A549 (cell line): Measurements from ENCODE around the gene ENPEP. TPM values are rescaled to one million over a fixed set of nuclear protein-coding genes. Genes with fewer than 3 reads are reported as not detected.

Source experiments
- ATAC-seq, 2 experiments: fragments of 200-7000 bp in 1 of 2; fragments of >200 bp in 1 of 2; cut with Nextera tagmentation in 1 of 2; cut with Tn5 transposase in 1 of 2; 3 replicates each; pipeline versions ENCODE4 v1.8.0 to v1.9.1; 2018 to 2020; ENCODE audit warnings: mild to moderate bottlenecking in 1 of 2, moderate library complexity in 1 of 2
- CTCF ChIA-PET: fragments of 300-600 bp; sonication (Branson Sonifier 250); formaldehyde crosslinking; extraction: SDS; loops from one replicate; lab custom pipeline; 2021; ENCODE audit warnings: antibody characterized with exemption, inconsistent platforms; lab: Yijun Ruan, JAX
- POLR2A ChIA-PET: fragments of 350-600 bp; formaldehyde crosslinking; extraction: SDS; loops from one replicate; lab custom pipeline; 2021; ENCODE audit warnings: antibody characterized with exemption, inconsistent platforms; lab: Yijun Ruan, JAX
- DNase-seq, 2 experiments: peaks; one replicate each; pipeline versions ENCODE4 v3.0.0 to v3.0.0-alpha.2; 2011 to 2016; ENCODE audit warnings: low read depth in 1 of 2, low spot score in 1 of 2
- FAIRE-seq: peaks from 2 replicates; lab custom pipeline; 2011; peaks lifted over from hg19 to GRCh38; lab: Jason Lieb, UNC
- H3K27ac ChIP-seq, 2 experiments: fragments of >200 bp; sonication (Bioruptor Twin); formaldehyde crosslinking; 3 replicates each; pipeline ENCODE4 v1.5.1; 2016 to 2017
- H3K4me1 ChIP-seq: fragments of >200 bp; sonication (Bioruptor Twin); formaldehyde crosslinking; 3 replicates; pipeline ENCODE4 v1.6.1; 2016
- H3K4me2 ChIP-seq: fragments of >200 bp; sonication (Bioruptor Twin); formaldehyde crosslinking; 3 replicates; pipeline ENCODE4 v1.6.1; 2016
- H3K4me3 ChIP-seq: fragments of >200 bp; sonication (Bioruptor Twin); formaldehyde crosslinking; 3 replicates; pipeline ENCODE4 v1.5.1; 2016
- H3K9me3 ChIP-seq: fragments of >200 bp; sonication (Bioruptor Twin); formaldehyde crosslinking; 3 replicates; pipeline ENCODE4 v1.6.1; 2016
- ATOH8 ChIP-seq: fragments of 250-450 bp; sonication (Bioruptor Pico); IDR thresholded peaks from 2 replicates; pipeline ENCODE4 v1.5.0; 2020; ENCODE audit warnings: low read depth, mild to moderate bottlenecking, moderate library complexity
- BCL3 ChIP-seq: fragments of >200 bp; sonication (Bioruptor Twin); formaldehyde crosslinking; IDR thresholded peaks from 3 replicates; pipeline ENCODE4 v1.6.1; 2016
- BHLHE40 ChIP-seq: IDR thresholded peaks from 2 replicates; pipeline ENCODE4 v1.6.1; 2012; ENCODE audit warnings: low read depth, low read length, inconsistent platforms
- CBX2 ChIP-seq: fragments of 200-600 bp; sonication (generic); IDR thresholded peaks from 2 replicates; pipeline ENCODE4 v1.6.1; 2016; ENCODE audit warnings: low read depth, mild to moderate bottlenecking, borderline replicate concordance
- CEBPB ChIP-seq, 2 experiments: fragments of >200 bp in 1 of 2; sonication (Bioruptor Twin) in 1 of 2; formaldehyde crosslinking in 1 of 2; IDR thresholded peaks; 2 replicates each; pipeline ENCODE4 v1.6.1; 2012 to 2016
- CHD2 ChIP-seq: fragments of 150-350 bp; IDR thresholded peaks from 2 replicates; pipeline ENCODE4 v1.6.1; 2014; ENCODE audit warnings: low read length; ENCODE audit not compliant: partially characterized antibody
- EHF ChIP-seq: fragments of 250-450 bp; sonication (Bioruptor Pico); IDR thresholded peaks from 2 replicates; pipeline ENCODE4 v1.5.0; 2020; ENCODE audit warnings: mild to moderate bottlenecking
- EHMT2 ChIP-seq: fragments of 200-600 bp; sonication (generic); IDR thresholded peaks from 2 replicates; pipeline ENCODE4 v1.6.1; 2016; ENCODE audit warnings: antibody characterized with exemption, low read depth, mild to moderate bottlenecking, moderate library complexity
- EP300 ChIP-seq, 2 experiments: fragments of >200 bp; sonication (Bioruptor Twin); formaldehyde crosslinking; IDR thresholded peaks; 2 replicates in 1 of 2; 3 replicates in 1 of 2; pipeline ENCODE4 v1.6.1; 2016 to 2017
- FOXS1 ChIP-seq: fragments of 250-450 bp; sonication (Bioruptor Pico); IDR thresholded peaks from 2 replicates; pipeline ENCODE4 v1.5.0; 2020; ENCODE audit warnings: mild to moderate bottlenecking, moderate library complexity
- HDAC2 ChIP-seq: fragments of 200-600 bp; sonication (generic); IDR thresholded peaks from 2 replicates; pipeline ENCODE4 v1.6.1; 2016
- HES2 ChIP-seq: fragments of >200 bp; sonication (Bioruptor Twin); formaldehyde crosslinking; IDR thresholded peaks from 2 replicates; pipeline ENCODE4 v1.6.1; 2016
- HEYL ChIP-seq: fragments of 250-450 bp; sonication (Bioruptor Pico); IDR thresholded peaks from 2 replicates; pipeline ENCODE4 v1.8.0; 2021; ENCODE audit warnings: mild to moderate bottlenecking, moderate library complexity
- HOXA7 ChIP-seq: fragments of 250-450 bp; sonication (Bioruptor Pico); IDR thresholded peaks from 2 replicates; pipeline ENCODE4 v1.5.0; 2020; ENCODE audit warnings: mild to moderate bottlenecking, moderate library complexity
- HOXB13 ChIP-seq: fragments of 250-450 bp; sonication (Bioruptor Pico); IDR thresholded peaks from 2 replicates; pipeline ENCODE4 v1.5.0; 2020; ENCODE audit warnings: low read depth, mild to moderate bottlenecking, moderate library complexity
- HOXB5 ChIP-seq: fragments of 250-450 bp; sonication (Bioruptor Pico); IDR thresholded peaks from 2 replicates; pipeline ENCODE4 v1.5.0; 2020; ENCODE audit warnings: mild to moderate bottlenecking, moderate library complexity
- KDM5A ChIP-seq: fragments of 200-600 bp; sonication (generic); IDR thresholded peaks from 2 replicates; pipeline ENCODE4 v1.6.1; 2016; ENCODE audit warnings: antibody characterized with exemption, mild to moderate bottlenecking
- MAZ ChIP-seq: fragments of 150-350 bp; IDR thresholded peaks from 2 replicates; pipeline ENCODE4 v1.6.1; 2014; ENCODE audit warnings: antibody characterized with exemption, low read depth, low read length, borderline replicate concordance
- MYC ChIP-seq: IDR thresholded peaks from 2 replicates; pipeline ENCODE4 v1.6.1; 2012; ENCODE audit warnings: mild to moderate bottlenecking, inconsistent platforms, low read length, improper control_type of control experiment, borderline replicate concordance
- NPAS2 ChIP-seq: fragments of 250-450 bp; sonication (Bioruptor Pico); IDR thresholded peaks from 2 replicates; pipeline ENCODE4 v1.8.0; 2022; ENCODE audit warnings: mild to moderate bottlenecking, moderate library complexity, borderline replicate concordance
- NR3C1 ChIP-seq: fragments of >200 bp; sonication (Bioruptor Twin); formaldehyde crosslinking; IDR thresholded peaks from 3 replicates; pipeline ENCODE4 v1.6.1; 2017
- POLR2A ChIP-seq: IDR thresholded peaks from 2 replicates; pipeline ENCODE4 v1.6.1; 2012; ENCODE audit warnings: mild to moderate bottlenecking, low read length
- RCOR1 ChIP-seq: fragments of 150-350 bp; IDR thresholded peaks from 2 replicates; pipeline ENCODE4 v1.6.1; 2014; ENCODE audit warnings: antibody characterized with exemption, low read length, low read depth
- RFX5 ChIP-seq: fragments of 450-650 bp; IDR thresholded peaks from 2 replicates; pipeline ENCODE4 v1.7.1; 2014; ENCODE audit warnings: antibody characterized with exemption, mild to moderate bottlenecking, moderate library complexity
- SMC3 ChIP-seq: fragments of >200 bp; sonication (Bioruptor Twin); formaldehyde crosslinking; IDR thresholded peaks from 3 replicates; pipeline ENCODE4 v1.6.1; 2018; ENCODE audit warnings: inconsistent platforms
- SREBF2 ChIP-seq: fragments of 450-650 bp; IDR thresholded peaks from 2 replicates; pipeline ENCODE4 v1.6.1; 2014; ENCODE audit warnings: mild to moderate bottlenecking, moderate library complexity
- TP53 ChIP-seq: fragments of 250-450 bp; sonication (Bioruptor Pico); IDR thresholded peaks from 2 replicates; pipeline ENCODE4 v1.5.0; 2021; ENCODE audit warnings: mild to moderate bottlenecking, moderate library complexity
- USF2 ChIP-seq: fragments of 450-650 bp; IDR thresholded peaks from 2 replicates; pipeline ENCODE4 v1.6.1; 2014; ENCODE audit warnings: antibody characterized with exemption
- ZC3H11A ChIP-seq: fragments of 450-650 bp; IDR thresholded peaks from 2 replicates; pipeline ENCODE4 v1.6.1; 2014; ENCODE audit warnings: antibody characterized with exemption, mild to moderate bottlenecking
- ZNF302 ChIP-seq: fragments of 250-450 bp; sonication (Bioruptor Pico); IDR thresholded peaks from 2 replicates; pipeline ENCODE4 v1.9.0; 2021; ENCODE audit warnings: inconsistent platforms, mild to moderate bottlenecking, moderate library complexity
- ZSCAN20 ChIP-seq: fragments of 250-450 bp; sonication (Bioruptor Pico); IDR thresholded peaks from 2 replicates; pipeline ENCODE4 v1.8.0; 2022; ENCODE audit warnings: mild to moderate bottlenecking, moderate library complexity
- WGBS: methylation state at CpG from one replicate; pipeline ENCODE4 v1.1.6; 2017; ENCODE audit errors: missing lambda C conversion rate; 5-methylcytosine and 5-hydroxymethylcytosine counted together
- polyA plus RNA-seq, 4 experiments: library from polyadenylated mRNA; depleted of rRNA in 3 of 4; stranded (reverse); fragments of >200 nt; fragmentation: RNase III in 1 of 4; extraction: RNeasy Plus Mini Kit Qiagen cat#74134 plus additional on column Dnase treatment in 1 of 4; gene quantifications; 2 replicates in 3 of 4; 3 replicates in 1 of 4; pipeline ENCODE4 v1.2.3, GENCODE V29; 2011 to 2017
- TF ChIP-seq, protein P1 (sequence below): fragments of 250-450 bp; sonication (Bioruptor Pico); IDR thresholded peaks from 2 replicates; pipeline ENCODE4 v1.5.0; 2021; ENCODE audit warnings: mild to moderate bottlenecking, moderate library complexity, borderline replicate concordance
- TF ChIP-seq, protein P2 (sequence below): IDR thresholded peaks from 2 replicates; pipeline ENCODE4 v1.6.1; 2012
- TF ChIP-seq, protein P3 (sequence below): IDR thresholded peaks from 2 replicates; pipeline ENCODE4 v1.6.1; 2012

ENPEP gene
- polyA plus RNA-seq, 2 of the 4 experiments (the other 2 are of a cell fraction), result 0.12 to 0.62 TPM

DNA sequence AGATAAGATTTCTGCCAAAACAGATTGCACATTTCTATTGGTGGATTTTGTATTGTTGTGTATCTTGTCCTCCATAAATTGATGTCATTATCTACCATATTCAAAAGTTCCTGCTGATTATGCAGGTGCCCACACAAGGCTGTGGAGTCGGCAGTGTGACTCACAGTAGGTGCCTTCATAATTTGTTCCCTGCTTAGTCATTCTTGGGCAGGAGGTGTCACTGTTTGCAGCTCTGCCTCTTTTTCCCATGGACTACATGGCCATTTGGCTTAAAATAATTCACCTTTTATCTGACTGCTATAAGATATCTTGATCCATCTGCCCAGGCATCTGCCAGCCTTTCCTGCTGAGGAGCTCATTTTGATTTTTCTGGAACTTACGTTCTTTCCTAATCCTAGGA is 33.6 kb upstream of the ENPEP start:
- WGBS, result 45% methylated on average over 2 of the region's 2 CpGs
- H3K27ac ChIP-seq, result no peak overlapping the region
- FAIRE-seq, result no peak
- no peak overlapping the region for H3K4me3 ChIP-seq
- TF ChIP-seq FOXS1 (CRISPR knock-in tag), result no peak
- TF ChIP-seq ZSCAN20 (CRISPR knock-in tag), result no peak
- TF ChIP-seq HDAC2, result no peak
- TF ChIP-seq POLR2A, result no peak
- no peak for TF ChIP-seq HES2
- TF ChIP-seq HOXA7, result no peak
- TF ChIP-seq CBX2, result no peak
- no peak for TF ChIP-seq NR3C1
- no peak for TF ChIP-seq CHD2
- no peak for TF ChIP-seq EP300 (IDR thresholded peaks at IDR 0.05)
- no peak for TF ChIP-seq KDM5A
- no peak for TF ChIP-seq RCOR1
- no peak for TF ChIP-seq MAZ
- TF ChIP-seq, protein P1, sequence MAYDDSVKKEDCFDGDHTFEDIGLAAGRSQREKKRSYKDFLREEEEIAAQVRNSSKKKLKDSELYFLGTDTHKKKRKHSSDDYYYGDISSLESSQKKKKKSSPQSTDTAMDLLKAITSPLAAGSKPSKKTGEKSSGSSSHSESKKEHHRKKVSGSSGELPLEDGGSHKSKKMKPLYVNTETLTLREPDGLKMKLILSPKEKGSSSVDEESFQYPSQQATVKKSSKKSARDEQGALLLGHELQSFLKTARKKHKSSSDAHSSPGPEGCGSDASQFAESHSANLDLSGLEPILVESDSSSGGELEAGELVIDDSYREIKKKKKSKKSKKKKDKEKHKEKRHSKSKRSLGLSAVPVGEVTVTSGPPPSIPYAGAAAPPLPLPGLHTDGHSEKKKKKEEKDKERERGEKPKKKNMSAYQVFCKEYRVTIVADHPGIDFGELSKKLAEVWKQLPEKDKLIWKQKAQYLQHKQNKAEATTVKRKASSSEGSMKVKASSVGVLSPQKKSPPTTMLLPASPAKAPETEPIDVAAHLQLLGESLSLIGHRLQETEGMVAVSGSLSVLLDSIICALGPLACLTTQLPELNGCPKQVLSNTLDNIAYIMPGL (CRISPR knock-in tag), result no peak
- TF ChIP-seq ZC3H11A, result no peak
- no peak for TF ChIP-seq BHLHE40
- no peak for TF ChIP-seq SREBF2
- TF ChIP-seq EHF (CRISPR knock-in tag), result no peak
- no peak for TF ChIP-seq USF2
- no peak for TF ChIP-seq CEBPB (IDR thresholded peaks at IDR 0.05)
- POLR2A ChIA-PET, result no interaction called here
- no peak for ATAC-seq
- DNase-seq, result no peak
- no peak overlapping the region for H3K4me2 ChIP-seq
- H3K4me1 ChIP-seq, result no peaks in the 10 kb centered on the region
- H3K9me3 ChIP-seq, result no peaks in the 10 kb centered on the region
- CTCF ChIA-PET, result no interaction called here

- H3K4me1 ChIP-seq, result no peaks in the 10 kb centered on the region
- H3K4me3 ChIP-seq, result no peak overlapping the region
- H3K9me3 ChIP-seq, result no peaks in the 10 kb centered on the region
- no peak overlapping the region for H3K4me2 ChIP-seq
- TF ChIP-seq RFX5 (no peak), KDM5A (no peak), EHMT2 (no peak), NPAS2 (no peak), BHLHE40 (no peak), HOXB5 (CRISPR knock-in tag) (no peak), HEYL (CRISPR knock-in tag) (no peak)
- POLR2A ChIA-PET, result no interaction called here
- ATAC-seq (no peak), DNase-seq (no peak), FAIRE-seq (no peak)
- CTCF ChIA-PET, result no interaction called here
- H3K27ac ChIP-seq, result no peak overlapping the region
- 76% methylated on average over 2 of the region's 2 CpGs for WGBS
Observed at GRCh38 chr4:110442788-110443187, 33.2 kb upstream of the ENPEP start.

- H3K4me2 ChIP-seq, result no peak overlapping the region
- POLR2A ChIA-PET, result no interaction called here
- H3K4me3 ChIP-seq, result no peak overlapping the region
- DNase-seq (no peak), ATAC-seq (no peak), FAIRE-seq (no peak)
- no peaks in the 10 kb centered on the region for H3K9me3 ChIP-seq
- 41% methylated on average over 2 of the region's 2 CpGs for WGBS
- no peaks in the 10 kb centered on the region for H3K4me1 ChIP-seq
- no peak overlapping the region for H3K27ac ChIP-seq
- CTCF ChIA-PET, result no interaction called here
- no peak for TF ChIP-seq NR3C1
- TF ChIP-seq HOXB13 (CRISPR knock-in tag), result no peak
- no peak for TF ChIP-seq SMC3
- TF ChIP-seq, protein P2, sequence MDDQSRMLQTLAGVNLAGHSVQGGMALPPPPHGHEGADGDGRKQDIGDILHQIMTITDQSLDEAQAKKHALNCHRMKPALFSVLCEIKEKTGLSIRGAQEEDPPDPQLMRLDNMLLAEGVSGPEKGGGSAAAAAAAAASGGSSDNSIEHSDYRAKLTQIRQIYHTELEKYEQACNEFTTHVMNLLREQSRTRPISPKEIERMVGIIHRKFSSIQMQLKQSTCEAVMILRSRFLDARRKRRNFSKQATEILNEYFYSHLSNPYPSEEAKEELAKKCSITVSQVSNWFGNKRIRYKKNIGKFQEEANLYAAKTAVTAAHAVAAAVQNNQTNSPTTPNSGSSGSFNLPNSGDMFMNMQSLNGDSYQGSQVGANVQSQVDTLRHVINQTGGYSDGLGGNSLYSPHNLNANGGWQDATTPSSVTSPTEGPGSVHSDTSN, result no peak
- TF ChIP-seq MYC, result no peak
- TF ChIP-seq TP53 (CRISPR knock-in tag), result no peak
- no peak for TF ChIP-seq EHMT2
- no peak for TF ChIP-seq ZNF302 (CRISPR knock-in tag)
- no peak for TF ChIP-seq ATOH8 (CRISPR knock-in tag)
- TF ChIP-seq, protein P3, sequence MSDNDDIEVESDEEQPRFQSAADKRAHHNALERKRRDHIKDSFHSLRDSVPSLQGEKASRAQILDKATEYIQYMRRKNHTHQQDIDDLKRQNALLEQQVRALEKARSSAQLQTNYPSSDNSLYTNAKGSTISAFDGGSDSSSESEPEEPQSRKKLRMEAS, result no peak
- no peak for TF ChIP-seq BCL3
Observed at GRCh38 chr4:110449947-110450346, 26.0 kb upstream of the ENPEP start.
